Gastroesophageal sphincter (tissue), 4 donors: ENCODE measurements around the gene FOXK1. TPM values are rescaled to one million over a fixed set of nuclear protein-coding genes. Genes with fewer than 3 reads are reported as not detected.

ENCODE experiments used
- ATAC-seq: fragments of 150-250 bp; one replicate; pipeline ENCODE4 v1.9.1; 2016; ENCODE audit warnings: mild to moderate bottlenecking, moderate library complexity
- H3K27ac ChIP-seq, 4 donors: fragments of 200-600 bp; sonication (generic) in 3 of 4; 1 replicate in 3 of 4; 2 replicates in 1 of 4; pipeline ENCODE4 v1.5.1; 2016 to 2019
- H3K27me3 ChIP-seq: fragments of 200-600 bp; sonication (generic); one replicate; pipeline ENCODE4 v1.5.1; 2019
- H3K36me3 ChIP-seq, 2 donors: fragments of 200-600 bp; sonication (generic); one replicate each; pipeline ENCODE4 v1.5.1; 2019; ENCODE audit warnings: control low read depth in 1 of 2
- H3K4me1 ChIP-seq, 3 donors: fragments of 200-600 bp; sonication (generic); 1 replicate in 2 of 3; 2 replicates in 1 of 3; pipeline ENCODE4 v1.5.1; 2016 to 2019; ENCODE audit warnings: control low read depth in 2 of 3
- H3K4me3 ChIP-seq, 2 donors: fragments of 200-600 bp; sonication (generic); one replicate each; pipeline ENCODE4 v1.5.1; 2019; ENCODE audit warnings: mild to moderate bottlenecking in 1 of 2, moderate library complexity in 1 of 2
- H3K9me3 ChIP-seq, 3 donors: fragments of 200-600 bp; sonication (generic); one replicate each; pipeline ENCODE4 v1.5.1; 2017 to 2019; ENCODE audit warnings: control low read depth in 2 of 3
- EP300 ChIP-seq: sonication (generic); formaldehyde crosslinking; IDR thresholded peaks from one replicate; pipeline ENCODE4 v1.6.1; 2017; ENCODE audit warnings: antibody characterized with exemption, mild to moderate bottlenecking
- POLR2A ChIP-seq, 2 donors: fragments of 450-650 bp; IDR thresholded peaks; one replicate each; pipeline ENCODE4 v1.6.1; 2017; ENCODE audit warnings: antibody characterized with exemption in 2 of 2, mild to moderate bottlenecking in 2 of 2, moderate library complexity in 1 of 2
- POLR2AphosphoS5 ChIP-seq: sonication (generic); formaldehyde crosslinking; IDR thresholded peaks from one replicate; pipeline ENCODE4 v1.6.1; 2017; ENCODE audit warnings: antibody characterized with exemption
- WGBS, 2 donors: methylation state at CpG; one replicate each; pipeline ENCODE4 v1.1.5; 2018; ENCODE audit warnings: low coverage in 1 of 2; 5-methylcytosine and 5-hydroxymethylcytosine counted together
- small RNA-seq, 4 donors: library from RNA; depleted of rRNA; stranded (forward); fragments of <200 nt; gene quantifications; one replicate each; pipeline ENCODE3, GENCODE V24; 2016
- total RNA-seq, 4 donors: library from RNA; depleted of rRNA; stranded (reverse); fragments of >200 nt; gene quantifications; one replicate each; pipeline ENCODE4 v1.1.0, GENCODE V29; 2016
- TF ChIP-seq, protein P1 (sequence below), 4 experiments: fragments of 200-600 bp in 2 of 4; fragments of 450-650 bp in 2 of 4; sonication (generic) in 1 of 4; IDR thresholded peaks; one replicate each; pipeline ENCODE4 v1.5.1; 2017 to 2019; ENCODE audit warnings: antibody characterized with exemption in 4 of 4, mild to moderate bottlenecking in 2 of 4, moderate library complexity in 2 of 4

The FOXK1 gene
- total RNA-seq, 4 donors from 2014 or later, result 28.5 to 45.2 (median 30.0) TPM

DNA sequence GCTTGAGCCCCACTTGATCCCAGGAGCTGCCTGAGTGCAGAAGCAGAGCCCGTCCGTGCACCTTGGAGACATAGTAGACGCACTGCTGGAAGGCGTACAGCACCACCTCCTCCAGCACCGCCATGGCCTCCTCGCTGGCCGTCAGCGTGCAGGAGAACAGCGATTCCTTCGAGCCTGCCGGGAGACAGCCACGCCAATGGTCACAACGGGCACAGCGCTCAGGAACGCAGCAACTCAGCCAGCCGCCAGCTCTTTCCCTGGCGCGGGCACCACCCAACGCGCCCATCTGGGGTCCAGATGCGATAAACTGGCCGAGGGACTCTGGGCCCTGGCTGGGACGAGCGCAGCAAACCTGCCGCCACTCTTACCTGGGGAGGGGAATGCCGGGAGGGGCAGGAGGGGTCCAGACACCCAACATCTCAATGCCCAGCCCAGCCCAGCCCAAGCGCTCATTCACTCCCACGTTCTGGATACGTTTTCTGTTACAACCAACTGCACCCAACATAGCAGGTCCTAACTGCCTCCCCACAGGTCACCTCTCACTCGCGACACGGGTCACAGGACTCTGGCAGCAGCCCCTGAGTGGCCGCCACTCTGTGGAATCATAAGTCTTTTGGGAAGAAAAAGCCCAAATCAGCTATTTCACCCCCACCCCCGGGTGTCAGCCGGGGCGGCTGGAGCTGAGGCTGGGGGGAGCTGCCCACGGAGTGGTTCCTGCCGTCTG is 135.2 kb downstream of the FOXK1 start:
- Histone ChIP-seq H3K9me3 (peaks cover 0 to 9% (median 0%) of the 10 kb centered on the region in 3 donors), H3K27ac (no peak overlapping the region), H3K4me3 (no peak overlapping the region), H3K36me3 (peaks cover 0 to 53% of the 10 kb centered on the region in 2 donors), H3K4me1 (peaks cover 0 to 13% (median 6%) of the 10 kb centered on the region in 3 donors), H3K27me3 (peaks cover 30% of the 10 kb centered on the region)
- TF ChIP-seq, protein P1, sequence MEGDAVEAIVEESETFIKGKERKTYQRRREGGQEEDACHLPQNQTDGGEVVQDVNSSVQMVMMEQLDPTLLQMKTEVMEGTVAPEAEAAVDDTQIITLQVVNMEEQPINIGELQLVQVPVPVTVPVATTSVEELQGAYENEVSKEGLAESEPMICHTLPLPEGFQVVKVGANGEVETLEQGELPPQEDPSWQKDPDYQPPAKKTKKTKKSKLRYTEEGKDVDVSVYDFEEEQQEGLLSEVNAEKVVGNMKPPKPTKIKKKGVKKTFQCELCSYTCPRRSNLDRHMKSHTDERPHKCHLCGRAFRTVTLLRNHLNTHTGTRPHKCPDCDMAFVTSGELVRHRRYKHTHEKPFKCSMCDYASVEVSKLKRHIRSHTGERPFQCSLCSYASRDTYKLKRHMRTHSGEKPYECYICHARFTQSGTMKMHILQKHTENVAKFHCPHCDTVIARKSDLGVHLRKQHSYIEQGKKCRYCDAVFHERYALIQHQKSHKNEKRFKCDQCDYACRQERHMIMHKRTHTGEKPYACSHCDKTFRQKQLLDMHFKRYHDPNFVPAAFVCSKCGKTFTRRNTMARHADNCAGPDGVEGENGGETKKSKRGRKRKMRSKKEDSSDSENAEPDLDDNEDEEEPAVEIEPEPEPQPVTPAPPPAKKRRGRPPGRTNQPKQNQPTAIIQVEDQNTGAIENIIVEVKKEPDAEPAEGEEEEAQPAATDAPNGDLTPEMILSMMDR (IDR thresholded peaks at IDR 0.05), result no peak
- TF ChIP-seq POLR2AphosphoS5 (no peak), POLR2A (IDR thresholded peaks at IDR 0.05) (no peak), EP300 (no peak)
- 100% methylated on average over 2 of the region's 38 CpGs; no CpG with 5 or more reads in 1 of the 2 donors for WGBS, 2 donors
- no peak for ATAC-seq

DNA sequence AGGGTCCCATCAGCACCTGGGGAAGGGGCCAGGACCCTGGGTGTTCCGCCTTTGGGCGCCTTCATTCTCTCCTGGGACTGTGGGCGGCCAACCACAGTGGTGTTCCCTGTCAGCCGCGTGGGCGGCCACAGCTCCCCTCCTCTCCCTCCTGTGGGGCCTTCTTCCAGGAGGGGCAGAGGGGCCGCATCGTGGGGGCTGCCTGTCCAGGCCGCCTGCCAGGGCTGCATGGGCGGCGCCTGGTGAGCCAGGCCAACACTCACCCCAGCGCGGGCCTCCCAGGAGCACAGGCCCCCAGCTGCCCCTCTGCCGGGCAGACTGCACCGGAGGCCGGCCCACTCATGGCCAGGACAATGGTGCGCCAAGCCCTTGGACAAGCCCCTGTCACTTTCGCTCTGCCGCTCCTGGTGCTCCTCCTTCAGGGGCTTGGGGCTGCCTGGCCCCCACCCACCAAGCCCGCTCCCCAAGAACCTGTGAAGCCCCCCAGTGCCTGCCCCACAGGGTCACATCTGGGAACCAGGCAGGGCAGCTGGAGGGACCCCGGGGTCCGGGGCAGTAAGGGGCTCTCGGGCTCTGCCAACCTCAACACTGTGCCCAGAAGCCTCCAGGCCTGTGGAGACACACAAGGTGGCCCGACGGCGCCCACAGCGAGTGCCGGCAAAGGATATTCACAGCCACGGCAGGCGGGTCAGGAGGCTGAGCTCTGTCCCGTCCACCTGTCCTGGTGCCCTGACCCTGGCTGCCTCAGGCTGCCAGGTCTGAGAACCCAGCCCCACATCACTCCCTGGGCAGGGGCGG is 136.1 kb downstream of the FOXK1 start:
- no peak for TF ChIP-seq EP300
- Histone ChIP-seq H3K27ac (no peak overlapping the region), H3K4me3 (no peak overlapping the region), H3K4me1 (peaks cover 0 to 13% (median 6%) of the 10 kb centered on the region in 3 donors), H3K36me3 (peaks cover 0 to 45% of the 10 kb centered on the region in 2 donors), H3K27me3 (peaks cover 30% of the 10 kb centered on the region), H3K9me3 (peaks cover 0 to 3% (median 0%) of the 10 kb centered on the region in 3 donors)
- no peak for ATAC-seq
- WGBS, 2 donors, result no CpG with 5 or more reads among the region's 32 CpGs

DNA sequence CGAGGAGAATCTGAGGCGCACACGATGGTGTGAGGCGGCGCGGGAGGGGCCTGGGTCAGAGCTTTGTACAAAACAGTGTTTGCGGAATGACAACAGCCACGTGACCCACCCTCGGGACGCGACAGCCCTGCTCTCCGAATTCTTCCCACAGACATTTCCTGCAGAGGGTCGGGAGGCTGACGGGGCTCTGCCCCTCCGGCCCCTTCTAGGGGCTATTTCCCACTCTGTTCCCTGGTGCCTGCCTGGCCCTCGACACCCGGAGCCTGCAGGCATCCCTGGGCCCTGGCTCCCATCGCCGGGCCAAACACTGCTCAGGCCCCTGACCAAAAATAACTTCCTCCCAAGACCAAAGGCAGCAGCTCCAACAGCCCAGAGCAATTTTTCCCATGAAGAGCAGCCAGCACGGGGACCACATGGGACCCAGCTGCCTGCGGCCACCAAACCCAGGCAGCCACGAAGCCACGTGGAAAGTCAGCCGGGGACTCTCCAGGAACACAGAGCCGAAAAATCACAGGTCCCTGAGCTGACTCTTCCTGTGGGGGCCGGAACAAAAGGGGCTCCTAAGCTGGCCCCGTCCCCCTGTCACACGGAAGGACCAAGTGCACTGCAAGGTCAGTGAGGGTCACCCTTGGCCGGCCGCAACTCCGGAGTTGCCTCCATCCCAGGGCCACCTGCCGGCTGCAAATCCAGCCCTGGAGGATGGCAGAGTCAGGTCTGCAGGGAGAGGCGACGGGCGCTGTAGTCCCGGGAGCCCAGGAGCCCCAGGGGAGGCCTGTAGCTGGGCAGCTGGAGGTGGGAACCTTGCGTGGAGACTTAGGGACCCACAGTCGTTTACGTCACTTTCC is 137.7 kb downstream of the FOXK1 start:
- no peak overlapping the region for H3K4me3 ChIP-seq
- TF ChIP-seq EP300, result no peak
- no peak for TF ChIP-seq POLR2AphosphoS5
- TF ChIP-seq POLR2A (IDR thresholded peaks at IDR 0.05), result no peak
- TF ChIP-seq, protein P1 (IDR thresholded peaks at IDR 0.05), result no peak
- H3K9me3 ChIP-seq, result no peaks in the 10 kb centered on the region
- H3K4me1 ChIP-seq, result peaks cover 0 to 13% (median 6%) of the 10 kb centered on the region in 3 donors
- H3K36me3 ChIP-seq, result peaks cover 0 to 29% of the 10 kb centered on the region in 2 donors
- ATAC-seq, result no peak
- 93% methylated on average over 3 of the region's 39 CpGs; no CpG with 5 or more reads in 1 of the 2 donors for WGBS, 2 donors
- H3K27ac ChIP-seq, result peak overlapping the region in 3 of 4 donors; percentile 4 to 38 (median 11)
- peaks cover 28% of the 10 kb centered on the region for H3K27me3 ChIP-seq

DNA sequence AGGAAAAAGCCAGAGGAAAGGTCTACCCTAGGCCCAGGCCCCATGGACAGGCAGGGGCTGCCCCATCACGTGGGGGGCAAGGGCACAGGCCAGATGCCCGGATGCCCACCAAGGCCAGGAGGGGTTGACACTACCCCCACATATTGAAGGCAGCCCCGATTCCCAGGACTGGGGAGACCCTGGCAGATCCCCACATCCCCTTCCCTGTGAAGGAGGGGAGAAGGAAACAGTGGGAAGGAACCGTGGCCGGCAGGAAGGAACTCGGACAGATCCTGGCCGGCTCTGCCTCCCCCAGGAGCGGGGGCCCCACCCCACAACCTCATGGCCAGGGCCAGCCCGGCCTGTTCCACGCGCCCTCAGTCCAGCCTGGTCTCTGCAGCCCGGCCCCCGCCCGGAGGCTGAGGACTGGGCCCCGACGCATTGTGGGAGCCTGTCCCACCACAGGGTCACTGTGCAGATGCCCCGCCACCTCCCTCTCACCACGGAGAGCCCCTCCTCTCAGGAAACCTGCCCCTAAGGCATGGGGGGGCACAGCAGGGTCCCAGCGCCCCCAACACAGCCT is 138.4 kb downstream of the FOXK1 start:
- Histone ChIP-seq H3K27ac (peak overlapping the region in 2 of 4 donors; percentile 4 to 38), H3K27me3 (peaks cover 21% of the 10 kb centered on the region), H3K9me3 (no peaks in the 10 kb centered on the region), H3K4me1 (peaks cover 0 to 13% (median 6%) of the 10 kb centered on the region in 3 donors), H3K4me3 (no peak overlapping the region), H3K36me3 (peaks cover 0 to 22% of the 10 kb centered on the region in 2 donors)
- TF ChIP-seq, protein P1 (IDR thresholded peaks at IDR 0.05), result no peak
- WGBS, 2 donors, result 58% methylated on average over 4 of the region's 19 CpGs; no CpG with 5 or more reads in 1 of the 2 donors
- peak; percentile 10 for ATAC-seq

Small RNAs within 50 kb of the gene (small RNA-seq; reads per million reads assigned to genes)
- gene MIR4656, result 0 reads per million in 4 donors
- gene RF00019, result 0 reads per million in 4 donors

Other genes starting within 250 kb of the FOXK1 start
- gene AP5Z1, start 93.3 kb downstream of the FOXK1 start, total RNA-seq, result 10 to 100 TPM; 13.0 to 33.9 (median 26.8) TPM
- under 1 TPM in 3 of 4 donors, not detected in 1; 0.13 to 0.31 (median 0.19) TPM for gene PAPOLB, start 179.7 kb downstream of the FOXK1 start, total RNA-seq
- 10 to 100 TPM in 2 of 4 donors, 1 to 10 TPM in 2; 4.4 to 11.4 (median 8.8) TPM for gene RADIL, start 201.4 kb downstream of the FOXK1 start, total RNA-seq